Fibroblast of skin of right biceps (primary cell): Measurements from ENCODE around the gene PKD2L2.
"Not testable (repeated sequence)": the region's sequence is repeated elsewhere in the genome, so short reads cannot be mapped to it uniquely, and the experiment has no call there.

Experiments used
- DNase-seq: peaks from one replicate; pipeline ENCODE4 v3.0.0-alpha.2; 2013

PKD2L2 gene

DNA sequence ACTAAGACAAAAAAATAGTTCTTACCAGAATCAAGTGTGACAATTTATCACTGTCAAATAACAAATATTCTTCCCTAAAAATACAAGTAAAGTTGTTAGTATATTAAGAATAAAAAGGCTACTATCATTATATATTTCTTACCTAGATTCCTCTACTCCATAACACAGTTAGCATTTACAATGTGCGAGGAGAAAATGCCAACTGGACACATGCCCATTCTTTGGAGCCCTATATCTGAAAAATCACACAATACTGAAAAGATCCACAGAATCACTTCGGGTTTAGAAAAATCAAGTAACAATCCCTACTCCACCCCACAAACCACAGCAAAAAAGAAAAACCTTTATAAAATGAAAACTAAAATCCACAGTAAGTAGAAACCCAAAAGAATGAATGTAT, 70.9 kb downstream of the PKD2L2 start:
- no peak for DNase-seq

DNA sequence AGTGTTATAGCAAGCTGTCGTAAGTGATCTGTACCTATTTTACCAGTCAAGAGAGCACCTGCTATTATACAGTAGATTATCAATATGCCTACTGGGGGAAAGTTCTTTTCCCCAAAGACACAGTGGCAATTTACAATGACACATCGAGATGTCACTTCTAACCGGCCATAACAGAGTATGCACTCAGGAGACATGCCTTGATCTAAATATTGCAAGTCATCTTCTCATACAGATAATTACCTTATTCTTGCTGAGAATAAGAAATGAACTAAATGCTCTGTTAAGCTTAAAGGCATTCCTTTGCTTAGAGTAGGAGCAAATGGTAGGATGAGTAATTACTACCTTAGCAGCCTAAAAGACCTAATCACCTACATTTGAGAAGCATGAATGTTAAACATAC, 71.6 kb downstream of the PKD2L2 start:
- no peak for DNase-seq

DNA sequence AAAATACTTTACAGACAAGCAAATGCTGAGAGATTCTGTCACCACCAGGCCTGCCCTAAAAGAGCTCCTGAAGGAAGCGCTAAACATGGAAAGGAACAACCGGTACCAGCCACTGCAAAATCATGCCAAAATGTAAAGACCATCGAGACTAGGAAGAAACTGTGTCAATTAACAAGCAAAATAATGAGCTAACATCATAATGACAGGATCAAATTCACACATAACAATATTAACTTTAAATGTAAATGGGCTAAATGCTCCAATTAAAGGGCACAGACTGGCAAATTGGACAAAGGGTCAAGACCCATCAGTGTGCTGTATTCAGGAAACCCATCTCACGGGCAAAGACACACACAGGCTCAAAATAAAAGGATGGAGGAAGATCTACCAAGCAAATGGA, 81.1 kb downstream of the PKD2L2 start:
- not testable (repeated sequence) for DNase-seq

DNA sequence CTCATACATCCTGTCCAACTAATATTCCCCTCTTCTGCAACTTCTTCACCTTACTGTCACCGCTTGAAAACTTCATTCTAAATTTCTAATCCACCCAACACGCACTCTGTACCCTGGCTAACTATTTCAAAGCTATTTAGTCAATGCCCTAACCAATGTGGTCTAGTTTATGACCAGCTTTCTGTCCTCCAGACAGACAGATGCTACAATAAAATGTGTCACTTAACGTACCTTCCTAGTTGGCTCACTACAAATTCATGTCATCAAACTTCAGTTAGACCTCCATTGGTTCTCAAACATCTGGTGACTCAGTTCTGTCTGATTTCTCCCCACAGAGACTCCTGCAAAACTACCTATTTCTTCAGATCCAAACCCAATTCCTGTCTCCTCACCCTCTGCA, 86.0 kb downstream of the PKD2L2 start:
- DNase-seq: no peak

DNA sequence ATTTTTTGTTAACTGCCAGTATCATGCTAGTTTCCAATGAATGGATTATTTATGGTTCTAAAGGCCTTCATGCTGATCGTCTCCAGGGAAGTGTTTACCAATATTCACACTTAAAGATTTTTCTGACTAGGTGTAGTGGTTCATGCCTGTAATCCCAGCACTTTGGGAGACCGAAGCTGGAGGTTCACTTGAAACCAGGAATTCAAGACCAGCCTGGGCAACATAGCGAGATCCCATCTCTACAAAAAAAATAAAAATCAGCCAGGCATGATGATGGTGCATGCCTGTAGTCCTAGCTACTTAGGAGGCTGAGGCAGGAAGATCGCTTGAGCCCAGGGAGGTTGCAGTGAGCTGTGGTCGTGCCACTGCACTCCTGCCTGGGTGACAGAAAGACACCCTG, 100.2 kb downstream of the PKD2L2 start:
- DNase-seq: no peak
